ENCODE measurements around the gene TRIM27. TPM values are rescaled to one million over a fixed set of nuclear protein-coding genes. Genes with fewer than 3 reads are reported as not detected.
"Not testable (repeated sequence)": the region's sequence is repeated elsewhere in the genome, so short reads cannot be mapped to it uniquely, and the experiment has no call there.

Gene TRIM27
- 10 to 100 TPM; 49.1 to 74.0 TPM for total RNA-seq

GRCh38 chr6:28923318-28924102 is at the start of gene TRIM27:
TSS of gene TRIM27 (minus strand) at chr6:28923985. CDS start at chr6:28923632, 353 bp downstream.
- Mint-ChIP-seq H3K4me1 (ENCODE audit: low read depth in 2 of 2) (peaks cover 24 to 25% of the 10 kb centered on the region in 2 donors), H3K27me3 (no peaks in the 10 kb centered on the region), H3K4me3 (peak within 1 kb of the TSS; percentile 83), H3K27ac (peak within 1 kb of the TSS; percentile 72 to 89), H3K36me3 (peaks cover 22% of the 10 kb centered on the region), H3K9me3 (no peaks in the 10 kb centered on the region)
- peak; percentile 94 to 95 for ATAC-seq
- peak; percentile 92 for DNase-seq (ENCODE audit: low spot score)

- H3K4me3 Mint-ChIP-seq; H3K4me1 Mint-ChIP-seq (ENCODE audit: low read depth in 2 of 2); H3K27ac Mint-ChIP-seq; H3K36me3 Mint-ChIP-seq; ATAC-seq; DNase-seq (ENCODE audit: low spot score); H3K9me3 Mint-ChIP-seq: not testable (repeated sequence)
- H3K27me3 Mint-ChIP-seq = peaks cover 27 to 32% of the 10 kb centered on the region in 2 donors
Observed at GRCh38 chr6:28970056-28970455, 46.3 kb upstream of the TRIM27 start.

- ATAC-seq (no peak), DNase-seq (ENCODE audit: low spot score) (no peak)
- Mint-ChIP-seq H3K4me1 (ENCODE audit: low read depth in 2 of 2) (no peaks in the 10 kb centered on the region), H3K4me3 (no peak overlapping the region), H3K27ac (no peak overlapping the region), H3K9me3 (no peaks in the 10 kb centered on the region), H3K27me3 (peaks cover 30 to 36% of the 10 kb centered on the region in 2 donors), H3K36me3 (no peaks in the 10 kb centered on the region)
Observed at GRCh38 chr6:28969129-28969528, 45.3 kb upstream of the TRIM27 start.

DNA sequence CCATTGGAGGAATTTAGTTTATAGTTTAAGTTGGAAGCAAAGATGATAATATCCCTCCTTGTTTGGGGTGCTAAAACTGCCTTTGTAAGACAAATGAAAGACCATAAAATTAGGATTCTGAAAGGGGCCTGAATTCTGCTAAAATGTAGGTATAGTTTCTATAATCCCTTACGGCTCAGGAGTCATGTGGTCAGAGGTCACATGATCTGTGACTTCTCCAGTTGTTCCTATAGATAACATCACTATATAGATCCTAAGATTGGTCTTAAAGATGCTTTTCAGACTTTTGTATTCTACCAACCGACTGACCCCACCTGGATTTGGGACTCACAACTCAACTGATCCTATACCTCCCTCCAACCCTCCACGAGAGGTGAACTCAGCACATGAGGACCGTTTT is 44.7 kb upstream of the TRIM27 start:
- Mint-ChIP-seq H3K27ac (no peak overlapping the region), H3K36me3 (no peaks in the 10 kb centered on the region), H3K27me3 (peaks cover 33 to 37% of the 10 kb centered on the region in 2 donors), H3K9me3 (no peaks in the 10 kb centered on the region), H3K4me1 (ENCODE audit: low read depth in 2 of 2) (no peaks in the 10 kb centered on the region), H3K4me3 (no peak overlapping the region)
- DNase-seq (ENCODE audit: low spot score) (no peak), ATAC-seq (no peak)

DNA sequence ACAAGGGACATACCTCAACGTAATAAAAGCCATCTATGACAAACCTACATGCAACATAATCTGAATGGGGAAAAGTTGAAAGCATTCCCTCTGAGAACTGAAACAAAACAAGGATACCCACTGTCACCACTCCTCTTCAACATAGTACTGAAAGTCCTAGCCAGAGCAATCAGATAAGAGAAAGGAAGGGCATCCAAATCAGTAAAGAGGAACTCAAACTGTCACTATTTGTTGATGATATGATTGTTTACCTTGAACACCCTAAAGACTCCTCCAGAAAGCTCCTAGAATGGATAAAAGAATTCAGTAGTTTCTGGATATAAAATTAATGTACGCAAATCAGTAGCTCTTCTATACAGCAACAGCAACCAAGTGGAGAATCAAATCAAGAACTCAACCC is 41.9 kb upstream of the TRIM27 start:
- no peak overlapping the region for H3K4me3 Mint-ChIP-seq
- H3K27me3 Mint-ChIP-seq = peaks cover 34 to 44% of the 10 kb centered on the region in 2 donors
- no peak for ATAC-seq
- H3K9me3 Mint-ChIP-seq = no peaks in the 10 kb centered on the region
- H3K4me1 Mint-ChIP-seq (ENCODE audit: low read depth in 2 of 2) = no peaks in the 10 kb centered on the region
- no peaks in the 10 kb centered on the region for H3K36me3 Mint-ChIP-seq
- no peak overlapping the region for H3K27ac Mint-ChIP-seq
- no peak for DNase-seq (ENCODE audit: low spot score)

GRCh38 chr6:28960846-28961500 is 37.2 kb upstream of the TRIM27 start:
- H3K4me1 Mint-ChIP-seq (ENCODE audit: low read depth in 2 of 2) = no peaks in the 10 kb centered on the region
- no peak for DNase-seq (ENCODE audit: low spot score)
- no peaks in the 10 kb centered on the region for H3K9me3 Mint-ChIP-seq
- H3K27me3 Mint-ChIP-seq = peaks cover 32 to 44% of the 10 kb centered on the region in 2 donors
- no peak overlapping the region for H3K4me3 Mint-ChIP-seq
- H3K36me3 Mint-ChIP-seq = no peaks in the 10 kb centered on the region
- H3K27ac Mint-ChIP-seq = no peak overlapping the region
- no peak for ATAC-seq

GRCh38 chr6:28958561-28959243 is 34.9 kb upstream of the TRIM27 start:
- not testable (repeated sequence) for DNase-seq (ENCODE audit: low spot score); H3K4me1 Mint-ChIP-seq (ENCODE audit: low read depth in 2 of 2); ATAC-seq; H3K4me3 Mint-ChIP-seq; H3K27ac Mint-ChIP-seq; H3K9me3 Mint-ChIP-seq; H3K36me3 Mint-ChIP-seq
- H3K27me3 Mint-ChIP-seq = peaks cover 27 to 38% of the 10 kb centered on the region in 2 donors

DNA sequence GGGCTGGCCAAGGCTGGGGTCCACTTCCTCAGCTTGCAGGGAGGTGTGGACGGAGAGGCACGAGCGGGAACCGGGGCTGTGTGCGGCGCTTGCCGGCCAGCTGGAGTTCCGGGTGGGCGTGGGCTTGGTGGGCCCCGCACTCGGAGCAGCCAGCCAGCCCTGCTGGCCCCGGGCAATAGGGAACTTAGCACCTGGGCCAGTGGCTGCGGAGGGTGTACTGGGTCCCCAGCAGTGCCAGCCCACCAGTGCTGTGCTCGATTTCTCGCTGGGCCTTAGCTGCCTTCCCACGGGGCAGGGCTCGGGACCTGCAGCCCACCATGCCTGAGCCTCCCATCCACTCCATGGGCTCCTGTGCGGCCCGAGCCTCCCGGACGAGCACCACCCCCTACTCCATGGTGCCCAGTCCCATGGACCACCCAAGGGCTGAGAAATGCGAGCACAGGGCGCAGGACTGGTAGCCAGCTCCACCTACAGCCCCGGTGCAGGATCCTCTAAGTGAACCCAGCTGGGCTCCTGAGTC is 34.1 kb upstream of the TRIM27 start:
- not testable (repeated sequence) for H3K4me3 Mint-ChIP-seq; DNase-seq (ENCODE audit: low spot score); H3K36me3 Mint-ChIP-seq; H3K27ac Mint-ChIP-seq; ATAC-seq; H3K9me3 Mint-ChIP-seq
- H3K27me3 Mint-ChIP-seq = peaks cover 26 to 42% of the 10 kb centered on the region in 2 donors
- peaks cover 8 to 13% of the 10 kb centered on the region in 2 donors for H3K4me1 Mint-ChIP-seq (ENCODE audit: low read depth in 2 of 2)

DNA sequence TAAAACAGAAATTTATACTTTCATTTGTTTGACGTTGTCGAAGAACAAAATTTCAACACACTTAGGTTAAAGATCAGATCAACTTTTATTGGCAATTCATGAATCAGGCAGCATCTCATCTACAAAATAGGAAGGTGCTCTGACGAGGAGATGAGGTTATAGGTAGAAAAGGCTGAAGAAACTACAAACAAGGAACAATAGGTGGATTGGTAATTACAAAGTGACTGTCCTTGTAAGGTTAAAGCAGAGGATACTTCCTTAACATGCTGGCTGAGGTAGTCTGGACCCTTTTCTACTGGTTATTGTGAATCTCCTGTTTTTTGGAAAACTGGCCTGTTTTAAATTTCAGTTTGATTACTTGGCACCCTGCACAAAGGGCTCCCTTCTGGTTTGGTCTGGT is 32.5 kb upstream of the TRIM27 start:
- DNase-seq (ENCODE audit: low spot score) (no peak), ATAC-seq (no peak)
- H3K27me3 Mint-ChIP-seq = peaks cover 21 to 38% of the 10 kb centered on the region in 2 donors
- no peaks in the 10 kb centered on the region for H3K36me3 Mint-ChIP-seq
- H3K4me3 Mint-ChIP-seq = no peak overlapping the region
- H3K4me1 Mint-ChIP-seq (ENCODE audit: low read depth in 2 of 2) = peaks cover 11 to 13% of the 10 kb centered on the region in 2 donors
- no peak overlapping the region for H3K27ac Mint-ChIP-seq
- no peaks in the 10 kb centered on the region for H3K9me3 Mint-ChIP-seq

- Mint-ChIP-seq H3K27ac (peak overlapping the region; percentile 47 to 61), H3K9me3 (no peaks in the 10 kb centered on the region), H3K4me3 (peak overlapping the region; percentile 64), H3K36me3 (no peaks in the 10 kb centered on the region), H3K27me3 (peaks cover 12 to 25% of the 10 kb centered on the region in 2 donors), H3K4me1 (ENCODE audit: low read depth in 2 of 2) (peaks cover 11 to 19% of the 10 kb centered on the region in 2 donors)
- DNase-seq (ENCODE audit: low spot score) = no peak
- no peak for ATAC-seq
Observed at GRCh38 chr6:28953585-28954258, 29.9 kb upstream of the TRIM27 start.

DNA sequence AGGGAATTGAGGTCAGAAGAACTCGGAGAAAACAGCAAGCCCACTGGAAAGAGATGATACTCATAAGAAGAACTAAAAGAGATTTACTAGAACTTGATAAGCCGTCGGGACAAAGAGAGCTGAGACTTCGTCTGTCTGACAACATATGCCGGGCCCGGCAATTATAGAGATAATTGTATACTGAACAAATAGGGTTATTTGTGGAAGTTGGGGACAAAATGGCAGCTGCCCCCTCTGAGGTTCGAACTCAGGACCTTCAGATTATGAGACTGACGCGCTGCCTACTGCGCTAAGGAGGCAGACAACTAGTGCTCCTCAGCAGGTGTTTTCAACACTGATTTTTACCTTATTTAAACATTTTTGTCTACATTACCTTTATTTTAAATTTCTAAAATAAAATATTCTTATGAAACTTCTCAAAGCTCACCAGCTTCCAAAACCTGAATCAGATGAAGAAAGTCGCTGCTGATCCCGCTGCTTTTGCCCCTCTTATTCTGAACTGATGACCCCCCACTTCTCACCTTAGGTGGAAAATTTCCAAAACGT is 29.3 kb upstream of the TRIM27 start:
- peaks cover 12 to 22% of the 10 kb centered on the region in 2 donors for H3K27me3 Mint-ChIP-seq
- ATAC-seq = peak; percentile 73 to 75
- H3K9me3 Mint-ChIP-seq = no peaks in the 10 kb centered on the region
- H3K36me3 Mint-ChIP-seq = no peaks in the 10 kb centered on the region
- H3K4me1 Mint-ChIP-seq (ENCODE audit: low read depth in 2 of 2) = peaks cover 11 to 19% of the 10 kb centered on the region in 2 donors
- peak overlapping the region; percentile 64 for H3K4me3 Mint-ChIP-seq
- no peak for DNase-seq (ENCODE audit: low spot score)
- H3K27ac Mint-ChIP-seq = peak overlapping the region; percentile 53 to 61

DNA sequence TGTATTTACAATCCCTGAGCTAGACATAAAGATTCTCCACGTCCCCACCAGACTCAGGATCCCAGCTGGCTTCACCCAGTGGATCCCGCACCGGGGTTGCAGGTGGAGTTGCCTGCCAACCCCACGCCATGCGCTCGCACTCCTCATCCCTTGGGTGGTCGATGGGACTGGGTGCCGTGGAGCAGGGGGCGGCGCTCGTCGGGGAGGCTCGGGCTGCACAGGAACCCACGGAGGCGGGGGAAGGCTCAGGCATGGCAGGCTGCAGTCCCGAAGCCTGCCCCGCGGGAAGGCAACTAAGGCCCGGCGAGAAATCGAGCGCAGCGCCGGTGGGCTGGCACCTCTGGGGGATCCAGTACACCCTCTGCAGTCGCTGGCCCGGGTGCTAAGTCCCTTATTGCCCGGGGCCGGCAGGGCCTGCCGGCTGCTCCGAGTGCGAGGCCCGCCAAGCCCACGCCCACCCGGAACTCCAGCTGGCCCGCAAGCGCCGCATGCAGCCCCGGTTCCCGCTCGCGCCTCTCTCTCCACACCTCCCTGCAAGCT is 25.9 kb upstream of the TRIM27 start:
- not testable (repeated sequence) for H3K9me3 Mint-ChIP-seq; H3K27ac Mint-ChIP-seq; DNase-seq (ENCODE audit: low spot score); ATAC-seq; H3K4me3 Mint-ChIP-seq; H3K36me3 Mint-ChIP-seq
- Mint-ChIP-seq H3K4me1 (ENCODE audit: low read depth in 2 of 2) (peaks cover 17 to 18% of the 10 kb centered on the region in 2 donors), H3K27me3 (peaks cover 4 to 15% of the 10 kb centered on the region in 2 donors)
